HL-60 (cell line): Measurements from ENCODE around the gene XRRA1.

ENCODE experiments used
- DNase-seq, 2 experiments: peaks; one replicate each; pipeline ENCODE4 v3.0.0-alpha.2; 2010 to 2020; ENCODE audit warnings: low read depth in 1 of 2, low spot score in 1 of 2
- H3K27ac ChIP-seq: fragments of 250-450 bp; sonication (Bioruptor Pico); replicated peaks from 2 replicates; pipeline ENCODE4 v1.5.1; 2020; ENCODE audit warnings: mild to moderate bottlenecking, moderate library complexity
- H3K27me3 ChIP-seq: fragments of 250-450 bp; sonication (Bioruptor Pico); 2 replicates; pipeline ENCODE4 v1.5.1; 2021; ENCODE audit warnings: mild to moderate bottlenecking, moderate library complexity; ENCODE audit not compliant: insufficient read depth, poor library complexity, severe bottlenecking
- H3K4me3 ChIP-seq: replicated peaks from 2 replicates; pipeline ENCODE4 v1.5.1; 2011; ENCODE audit warnings: mild to moderate bottlenecking, control low read depth, low read length; ENCODE audit not compliant: insufficient read depth
- CTCF ChIP-seq: IDR thresholded peaks from one replicate; pipeline ENCODE4 v1.5.1; 2011; ENCODE audit warnings: low read length, control low read depth, inconsistent platforms; ENCODE audit not compliant: insufficient read depth
- GABPA ChIP-seq: IDR thresholded peaks from 2 replicates; pipeline ENCODE4 v1.6.1; 2012; ENCODE audit warnings: low read depth
- POLR2AphosphoS5 ChIP-seq: IDR thresholded peaks from 2 replicates; pipeline ENCODE4 v1.6.1; 2012; ENCODE audit warnings: low read depth
- REST ChIP-seq: IDR thresholded peaks from 2 replicates; pipeline ENCODE4 v1.6.1; 2012; ENCODE audit warnings: low read depth; ENCODE audit not compliant: insufficient replicate concordance
- SPI1 ChIP-seq: IDR thresholded peaks from 2 replicates; pipeline ENCODE4 v1.6.1; 2012; ENCODE audit warnings: low read depth, mild to moderate bottlenecking, borderline replicate concordance

The XRRA1 gene

GRCh38 chr11:74936976-74937375 is 11.9 kb downstream of the XRRA1 start:
- Histone ChIP-seq H3K27me3 (no peaks in the 10 kb centered on the region), H3K27ac (no peak overlapping the region), H3K4me3 (no peak overlapping the region)
- TF ChIP-seq GABPA (no peak), POLR2AphosphoS5 (no peak), SPI1 (no peak), CTCF (no peak), REST (no peak)
- DNase-seq = no peak

- Histone ChIP-seq H3K4me3 (no peak overlapping the region), H3K27ac (no peak overlapping the region), H3K27me3 (no peaks in the 10 kb centered on the region)
- TF ChIP-seq GABPA = no peak
- no peak for TF ChIP-seq CTCF
- no peak for TF ChIP-seq REST
- no peak for TF ChIP-seq SPI1
- TF ChIP-seq POLR2AphosphoS5 = no peak
- no peak for DNase-seq
Measured at GRCh38 chr11:74936087-74936486, 12.8 kb downstream of the XRRA1 start.

GRCh38 chr11:74935285-74935684 is 13.6 kb downstream of the XRRA1 start:
- Histone ChIP-seq H3K4me3 (no peak overlapping the region), H3K27me3 (no peaks in the 10 kb centered on the region), H3K27ac (no peak overlapping the region)
- TF ChIP-seq GABPA = no peak
- TF ChIP-seq SPI1 = no peak
- no peak for TF ChIP-seq REST
- TF ChIP-seq CTCF = no peak
- no peak for TF ChIP-seq POLR2AphosphoS5
- no peak for DNase-seq
